ENCODE data around the gene IFITM1. TPM values are rescaled to one million over a fixed set of nuclear protein-coding genes. Genes with fewer than 3 reads are reported as not detected.

Gene IFITM1
- total and polyA plus RNA-seq, 9 of the 15 experiments (the other 6 are each of a cell fraction or from before 2014, with no cell fraction given), result 691 to 5,579 (median 974) TPM

DNA sequence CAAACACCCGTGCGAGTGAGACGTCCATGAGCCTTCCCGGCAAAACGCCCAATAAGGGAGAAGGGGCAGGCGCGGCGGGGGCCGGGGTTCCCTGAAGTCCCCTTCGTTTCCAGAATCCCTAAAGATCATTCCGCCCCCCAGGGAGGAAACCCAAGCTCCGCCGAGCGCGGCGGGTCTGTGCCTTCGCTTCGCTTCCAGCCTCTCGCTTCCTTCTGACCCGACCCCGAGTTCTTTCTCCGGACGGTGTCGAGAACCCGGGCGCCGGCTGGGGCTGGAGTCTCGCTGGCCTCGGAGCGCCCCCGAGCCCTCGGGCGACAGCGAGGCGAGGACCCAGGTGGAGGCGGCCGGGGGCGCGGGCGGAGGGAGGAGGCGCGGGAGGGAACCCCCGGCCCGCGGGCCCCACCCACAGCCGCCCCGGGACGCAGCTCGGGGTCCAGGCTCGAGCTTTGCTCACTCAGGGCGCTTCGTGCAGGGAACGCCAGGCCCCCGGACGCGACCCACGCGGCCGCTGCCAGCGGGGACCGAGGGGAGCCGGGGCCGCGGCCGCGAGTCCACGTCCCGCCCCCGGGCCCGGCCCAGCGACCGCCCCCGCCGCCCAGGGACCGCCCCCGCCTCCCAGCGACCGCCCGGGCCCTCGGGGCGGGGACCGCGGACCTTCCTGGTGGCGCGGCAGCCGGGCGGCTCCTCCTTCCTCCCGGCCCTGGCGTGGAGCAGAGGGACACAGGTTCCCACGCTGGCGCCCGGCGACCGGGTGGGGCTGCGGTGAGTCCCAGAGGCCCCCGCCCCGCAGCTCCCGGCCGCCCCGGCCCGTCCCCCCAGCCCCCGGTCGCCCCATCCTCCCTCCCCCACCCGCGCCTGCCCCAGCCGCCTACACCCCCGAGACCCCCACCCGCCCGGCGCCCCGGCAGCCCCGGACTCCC is 25.1 kb upstream of the IFITM1 start, which contains the start of gene PGGHG (continued):
- TF ChIP-seq, protein P1, sequence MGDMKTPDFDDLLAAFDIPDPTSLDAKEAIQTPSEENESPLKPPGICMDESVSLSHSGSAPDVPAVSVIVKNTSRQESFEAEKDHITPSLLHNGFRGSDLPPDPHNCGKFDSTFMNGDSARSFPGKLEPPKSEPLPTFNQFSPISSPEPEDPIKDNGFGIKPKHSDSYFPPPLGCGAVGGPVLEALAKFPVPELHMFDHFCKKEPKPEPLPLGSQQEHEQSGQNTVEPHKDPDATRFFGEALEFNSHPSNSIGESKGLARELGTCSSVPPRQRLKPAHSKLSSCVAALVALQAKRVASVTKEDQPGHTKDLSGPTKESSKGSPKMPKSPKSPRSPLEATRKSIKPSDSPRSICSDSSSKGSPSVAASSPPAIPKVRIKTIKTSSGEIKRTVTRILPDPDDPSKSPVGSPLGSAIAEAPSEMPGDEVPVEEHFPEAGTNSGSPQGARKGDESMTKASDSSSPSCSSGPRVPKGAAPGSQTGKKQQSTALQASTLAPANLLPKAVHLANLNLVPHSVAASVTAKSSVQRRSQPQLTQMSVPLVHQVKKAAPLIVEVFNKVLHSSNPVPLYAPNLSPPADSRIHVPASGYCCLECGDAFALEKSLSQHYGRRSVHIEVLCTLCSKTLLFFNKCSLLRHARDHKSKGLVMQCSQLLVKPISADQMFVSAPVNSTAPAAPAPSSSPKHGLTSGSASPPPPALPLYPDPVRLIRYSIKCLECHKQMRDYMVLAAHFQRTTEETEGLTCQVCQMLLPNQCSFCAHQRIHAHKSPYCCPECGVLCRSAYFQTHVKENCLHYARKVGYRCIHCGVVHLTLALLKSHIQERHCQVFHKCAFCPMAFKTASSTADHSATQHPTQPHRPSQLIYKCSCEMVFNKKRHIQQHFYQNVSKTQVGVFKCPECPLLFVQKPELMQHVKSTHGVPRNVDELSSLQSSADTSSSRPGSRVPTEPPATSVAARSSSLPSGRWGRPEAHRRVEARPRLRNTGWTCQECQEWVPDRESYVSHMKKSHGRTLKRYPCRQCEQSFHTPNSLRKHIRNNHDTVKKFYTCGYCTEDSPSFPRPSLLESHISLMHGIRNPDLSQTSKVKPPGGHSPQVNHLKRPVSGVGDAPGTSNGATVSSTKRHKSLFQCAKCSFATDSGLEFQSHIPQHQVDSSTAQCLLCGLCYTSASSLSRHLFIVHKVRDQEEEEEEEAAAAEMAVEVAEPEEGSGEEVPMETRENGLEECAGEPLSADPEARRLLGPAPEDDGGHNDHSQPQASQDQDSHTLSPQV (IDR thresholded peaks at IDR 0.05), result peak; percentile 36; the same call in 1 of the 2 replicates
- TF ChIP-seq ZNF124 (CRISPR knock-in tag; IDR thresholded peaks at IDR 0.05) (no peak), ZFX (CRISPR knock-in tag; IDR thresholded peaks at IDR 0.05) (peak; percentile 54; the same call in 1 of the 2 replicates), NONO (IDR thresholded peaks at IDR 0.05; ENCODE audit: low read depth in 2 of 2, low read length in 1 of 2) (peak in 1 of 2 experiments; percentile 68; a peak in 1 of 4 replicates), PCBP2 (IDR thresholded peaks at IDR 0.05; ENCODE audit: low read depth, low read length, poor library complexity, severe bottlenecking) (no peak), CGGBP1 (CRISPR knock-in tag; IDR thresholded peaks at IDR 0.05) (no peak), GABPA (tag; conservative IDR thresholded peaks at IDR 0.05; ENCODE audit: low read depth) (peak; percentile 46), RBM14 (IDR thresholded peaks at IDR 0.05; ENCODE audit: borderline replicate concordance, insufficient read depth, low read depth, low read length) (no peak), MAX (CRISPR knock-in tag; IDR thresholded peaks at IDR 0.05) (no peak), NR0B1 (IDR thresholded peaks at IDR 0.05; ENCODE audit: partially characterized antibody) (no peak), AFF1 (IDR thresholded peaks at IDR 0.05; ENCODE audit: low read depth in 1 of 2, partially characterized antibody in 2 of 2) (peak in 1 of 2 experiments; percentile 2), CBX1 (IDR thresholded peaks at IDR 0.05; ENCODE audit: low read depth) (peak; percentile 65; the same call in 1 of the 2 replicates), KDM4B (IDR thresholded peaks at IDR 0.05; ENCODE audit: borderline replicate concordance in 2 of 2, low read depth in 1 of 2) (0 out of 4 replicates have a peak, but pooled peaks of 1 of the 2 experiments have one; percentile 17), TBL1XR1 (IDR thresholded peaks at IDR 0.05; ENCODE audit: low read length in 2 of 2) (no peak), TARDBP (IDR thresholded peaks at IDR 0.05) (no peak)

Measured in K562 (cell line).